Lung (tissue), 12 donors: ENCODE measurements around the gene L3MBTL1. TPM values are rescaled to one million over a fixed set of nuclear protein-coding genes. Genes with fewer than 3 reads are reported as not detected.

ENCODE experiments used
- ATAC-seq: fragments of 200-7000 bp; cut with Tn5 transposase; one replicate; pipeline ENCODE4 v1.9.1; 2020; ENCODE audit warnings: moderate number of reproducible peaks; ENCODE audit not compliant: insufficient read depth, low FRiP score
- DNase-seq, 3 donors: peaks; one replicate each; pipeline ENCODE4 v3.0.0-alpha.2; 2013 to 2017
- H3K27ac ChIP-seq, 2 donors: one replicate each; pipeline ENCODE4 v1.5.1; 2013; ENCODE audit warnings: mild to moderate bottlenecking in 2 of 2, moderate library complexity in 2 of 2, control low read depth in 1 of 2, inconsistent platforms in 1 of 2, low read depth in 1 of 2, low read length in 1 of 2
- H3K27me3 ChIP-seq, 3 donors: one replicate each; pipeline ENCODE4 v1.5.1; 2013; ENCODE audit warnings: low read length in 2 of 3; ENCODE audit not compliant: control insufficient read depth in 3 of 3, insufficient read depth in 3 of 3
- H3K36me3 ChIP-seq, 4 donors: one replicate each; pipeline ENCODE4 v1.5.1; 2013; ENCODE audit warnings: low read length in 4 of 4, mild to moderate bottlenecking in 1 of 4, moderate library complexity in 1 of 4; ENCODE audit not compliant: control insufficient read depth in 4 of 4, insufficient read depth in 4 of 4
- H3K4me1 ChIP-seq, 5 donors: one replicate each; pipeline ENCODE4 v1.5.1; 2013; ENCODE audit warnings: low read length in 5 of 5, mild to moderate bottlenecking in 2 of 5, moderate library complexity in 1 of 5; ENCODE audit not compliant: control insufficient read depth in 5 of 5, insufficient read depth in 5 of 5
- H3K4me3 ChIP-seq: one replicate; pipeline ENCODE4 v1.5.1; 2013; ENCODE audit warnings: mild to moderate bottlenecking, control low read depth, moderate library complexity
- H3K9ac ChIP-seq, 2 donors: one replicate each; pipeline ENCODE4 v1.5.1; 2013; ENCODE audit warnings: low read length in 2 of 2, control low read depth in 1 of 2; ENCODE audit not compliant: insufficient read depth in 1 of 2
- H3K9me3 ChIP-seq, 4 donors: one replicate each; pipeline ENCODE4 v1.5.1; 2013; ENCODE audit warnings: low read length in 3 of 4, mild to moderate bottlenecking in 1 of 4, moderate library complexity in 1 of 4; ENCODE audit not compliant: control insufficient read depth in 4 of 4, insufficient read depth in 3 of 4
- CTCF ChIP-seq: IDR thresholded peaks from 2 replicates; pipeline ENCODE4 v1.5.1; 2012; ENCODE audit warnings: mild to moderate bottlenecking; ENCODE audit errors: control extremely low read depth, extremely low read depth
- WGBS, 2 donors: extraction: QIAGEN DNeasy Blood & Tissue Kit; methylation state at CpG; one replicate each; pipeline ENCODE4 v1.1.7; 2013; 5-methylcytosine and 5-hydroxymethylcytosine counted together
- polyA plus RNA-seq, 2 donors: library from polyadenylated mRNA; stranded (reverse); fragments of 200-250 nt; gene quantifications; one replicate each; pipeline ENCODE4 v1.2.1, GENCODE V29; 2013
- total RNA-seq, 2 donors: library from RNA; depleted of rRNA in 1 of 2; stranded (reverse); fragments of >200 nt in 1 of 2; gene quantifications; one replicate each; pipeline ENCODE4 v1.2.1, GENCODE V29; 2014 to 2021
- donor health status: control.
- donor health status: control.
- donor health status: Bipolar disorder and iron deficiency.
- donor health status: healthy.
- donor health status: DM: yes; HTN: yes; CAD: no.

The L3MBTL1 gene
- total and polyA plus RNA-seq, 4 donors: 1.7 to 18.6 (median 6.6) TPM

DNA sequence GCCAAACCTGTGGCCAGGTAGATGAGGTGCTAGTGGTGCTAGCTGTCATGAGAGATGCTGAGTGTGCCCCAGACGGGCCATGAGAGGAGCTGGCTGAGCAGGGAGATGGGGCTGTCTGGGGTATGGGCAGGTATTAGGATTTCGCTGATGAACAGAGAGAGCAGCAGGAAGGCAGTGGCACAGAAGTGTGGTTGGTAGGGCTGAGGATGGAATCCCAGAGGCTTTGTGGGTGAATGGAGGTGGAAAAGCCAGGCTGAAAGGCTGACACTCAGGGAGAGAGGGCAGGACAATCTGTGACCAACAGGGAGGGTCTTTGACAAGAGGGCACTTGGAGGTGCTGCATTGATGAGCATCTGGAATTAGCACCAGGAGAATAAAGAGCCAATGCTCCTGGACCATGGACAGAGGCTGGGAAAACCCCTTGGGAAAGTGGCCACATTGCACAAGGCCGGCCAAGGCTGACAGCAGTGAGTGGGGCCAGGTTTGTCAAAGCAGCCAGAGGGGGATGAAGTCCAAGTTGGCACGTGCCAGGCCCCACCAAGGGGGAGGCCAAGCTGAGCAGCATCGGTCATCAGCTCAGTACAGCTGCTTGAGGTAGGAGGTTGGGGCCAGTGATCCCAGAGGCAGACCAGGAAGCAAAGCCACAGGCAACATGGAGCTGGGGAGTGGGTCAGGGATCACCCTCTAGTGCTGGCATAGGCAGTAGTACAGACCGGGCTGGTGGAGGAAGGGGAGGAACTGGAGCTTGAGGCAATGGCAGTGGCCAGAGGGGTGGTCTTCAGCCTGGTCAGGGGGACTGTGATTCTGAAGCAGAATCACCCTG, 31.6 kb downstream of the L3MBTL1 start:
- TF ChIP-seq CTCF: no peak
- ATAC-seq (no peak), DNase-seq (no peak)
- WGBS, 2 donors: 67 to 77% methylated on average over 6 of the region's 6 CpGs
- Histone ChIP-seq H3K27ac (no peak overlapping the region), H3K4me3 (no peak overlapping the region), H3K9ac (no peak overlapping the region), H3K9me3 (no peaks in the 10 kb centered on the region), H3K4me1 (no peaks in the 10 kb centered on the region), H3K36me3 (peaks cover 0 to 9% (median 0%) of the 10 kb centered on the region in 4 donors), H3K27me3 (no peaks in the 10 kb centered on the region)

DNA sequence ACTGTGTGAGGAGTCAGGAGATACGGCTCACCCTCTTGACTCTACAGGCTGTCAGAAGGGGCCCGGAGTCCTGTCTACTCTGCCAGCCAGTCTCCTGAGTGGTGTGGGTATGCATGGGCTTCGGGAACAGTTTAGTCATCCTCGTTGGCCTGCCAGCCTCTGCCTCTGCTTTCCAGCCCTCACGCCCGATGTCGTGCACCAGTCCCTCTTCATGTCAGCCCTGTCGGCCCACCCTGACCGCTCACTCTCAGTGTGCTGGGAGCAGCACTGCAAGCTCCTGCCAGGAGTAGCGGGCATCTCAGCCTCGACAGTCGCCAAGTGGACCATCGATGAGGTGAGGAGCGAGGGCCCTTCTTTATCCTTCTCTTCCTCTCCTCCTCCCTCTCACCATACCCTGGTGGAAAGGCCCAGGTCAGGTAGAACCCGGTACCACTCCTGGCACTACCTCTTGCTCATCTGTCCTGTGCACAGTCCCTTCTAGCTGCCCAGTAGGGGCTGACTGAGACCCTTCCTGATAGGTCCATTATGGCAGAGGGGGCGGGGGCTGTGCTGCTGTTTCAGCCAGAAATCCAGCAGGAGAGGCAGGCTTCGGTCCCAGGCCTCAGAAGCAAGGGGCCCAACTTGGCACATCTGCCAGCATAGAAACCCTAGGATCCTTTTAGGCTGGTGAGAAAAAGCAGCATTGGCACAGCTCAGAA, 32.6 kb downstream of the L3MBTL1 start:
- TF ChIP-seq CTCF: no peak
- 92% methylated on average over 17 of the region's 17 CpGs for WGBS, 2 donors
- DNase-seq: no peak

GRCh38 chr20:43540673-43541060, 33.2 kb downstream of the L3MBTL1 start:
- H3K9ac ChIP-seq: no peak overlapping the region
- WGBS, 2 donors: 77 to 89% methylated on average over 7 of the region's 7 CpGs

More for the DNA sequence above, 32.6 kb downstream of the L3MBTL1 start:
- no peak for ATAC-seq
- no peak overlapping the region for H3K27ac ChIP-seq
- no peak overlapping the region for H3K4me3 ChIP-seq
- no peaks in the 10 kb centered on the region for H3K27me3 ChIP-seq
- H3K4me1 ChIP-seq: no peaks in the 10 kb centered on the region
- peaks cover 0 to 9% (median 0%) of the 10 kb centered on the region in 4 donors for H3K36me3 ChIP-seq
- H3K9me3 ChIP-seq: no peaks in the 10 kb centered on the region
- no peak overlapping the region for H3K9ac ChIP-seq

More at GRCh38 chr20:43540673-43541060, 33.2 kb downstream of the L3MBTL1 start:
- DNase-seq (no peak), ATAC-seq (no peak)
- Histone ChIP-seq H3K27ac (no peak overlapping the region), H3K36me3 (peaks cover 0 to 9% (median 0%) of the 10 kb centered on the region in 4 donors), H3K27me3 (no peaks in the 10 kb centered on the region), H3K4me3 (no peak overlapping the region), H3K9me3 (no peaks in the 10 kb centered on the region), H3K4me1 (no peaks in the 10 kb centered on the region)
- no peak for TF ChIP-seq CTCF
